CD4-positive, alpha-beta T cell treated with Interferon alpha-2 for 1 hour (primary cell): ENCODE results near the gene CD70.
A peak's percentile ranks its signal among the peaks of the same experiment; 100 is the strongest.
"Not testable (repeated sequence)": the region's sequence is repeated elsewhere in the genome, so short reads cannot be mapped to it uniquely, and the experiment has no call there.

ENCODE experiments used
- DNase-seq, 2 donors: peaks; one replicate each; pipeline ENCODE4 v3.0.0-alpha.2; 2020 to 2022

Gene CD70

DNA sequence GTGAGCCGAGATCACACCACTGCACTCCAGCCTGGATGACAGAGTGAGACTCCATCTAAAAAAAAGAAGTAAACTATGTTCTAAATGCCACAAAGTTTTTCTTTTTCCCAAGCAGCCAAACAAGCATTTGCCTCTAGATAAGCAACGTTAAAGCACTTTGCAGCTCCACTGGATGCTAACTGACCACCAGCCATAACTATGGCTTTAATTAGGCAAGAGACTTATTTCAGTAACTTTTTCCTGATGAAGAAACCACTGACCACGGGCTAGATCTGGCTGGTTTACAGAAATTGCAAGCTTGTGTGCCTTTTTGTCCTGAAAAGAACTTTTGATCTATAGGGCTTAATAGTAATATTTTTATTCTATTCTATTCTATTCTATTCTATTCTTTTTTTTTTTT is 22.1 kb downstream of the CD70 start:
- DNase-seq = no peak

DNA sequence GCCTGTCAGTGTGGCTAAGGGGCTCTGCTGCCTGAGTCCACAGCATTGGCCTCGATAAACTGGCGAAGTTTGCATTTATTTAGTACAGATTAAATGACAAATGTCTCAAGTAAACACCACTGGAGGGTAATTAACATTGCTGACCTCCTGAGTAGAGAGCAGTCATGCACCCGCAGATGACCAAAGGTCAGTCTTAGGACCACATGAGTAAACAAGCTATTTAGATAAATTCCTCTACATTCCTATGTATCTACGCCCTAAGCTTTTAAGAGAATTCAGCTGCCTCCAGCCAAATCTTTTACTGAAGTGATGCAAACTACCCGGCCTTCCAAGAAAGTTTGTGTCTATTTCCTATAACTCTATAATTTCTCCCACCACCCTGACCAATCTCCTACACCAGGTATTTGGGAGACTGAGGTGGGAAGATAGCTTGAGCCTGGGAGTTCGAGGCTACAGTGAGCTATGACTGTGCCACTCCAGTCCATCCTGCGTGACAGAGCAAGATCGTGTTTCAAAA is 22.9 kb downstream of the CD70 start:
- no peak for DNase-seq

DNA sequence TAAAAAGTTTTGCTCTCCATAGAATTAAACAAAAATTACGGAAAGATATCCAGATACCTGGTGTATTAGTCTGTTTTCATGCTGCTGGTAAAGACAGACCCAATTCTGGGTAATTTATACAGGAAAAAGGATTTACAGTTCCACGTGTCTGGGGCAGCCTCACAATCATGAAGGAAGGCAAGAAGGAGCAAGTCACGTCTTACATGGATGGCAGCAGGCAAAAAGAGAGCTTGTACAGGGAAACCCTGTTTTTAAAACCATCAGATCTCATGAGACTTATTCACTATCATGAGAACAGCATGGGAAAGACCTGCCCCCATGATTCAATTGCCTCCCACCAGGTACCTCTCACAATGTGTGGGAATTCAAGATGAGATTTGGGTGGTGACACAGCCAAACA is 24.2 kb downstream of the CD70 start:
- not testable (repeated sequence) for DNase-seq

DNA sequence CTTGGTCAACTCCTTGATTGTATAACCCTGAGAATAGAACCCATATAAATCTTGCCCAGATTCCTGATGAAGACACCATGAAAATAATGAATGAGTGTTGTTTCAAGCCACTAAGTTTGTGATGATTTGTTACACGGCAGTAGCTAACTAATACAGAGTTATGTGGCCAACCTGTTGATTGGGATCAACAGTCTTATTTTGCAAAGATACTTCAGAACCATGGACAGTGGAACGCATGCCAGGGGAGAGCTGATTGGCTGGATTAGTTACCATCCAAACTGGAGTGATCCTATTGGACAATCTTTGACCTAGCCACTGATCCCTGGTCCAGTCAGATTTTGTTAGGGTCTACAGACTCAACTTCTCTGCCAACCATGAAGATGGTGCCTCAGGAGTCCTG is 26.6 kb downstream of the CD70 start:
- no peak for DNase-seq

DNA sequence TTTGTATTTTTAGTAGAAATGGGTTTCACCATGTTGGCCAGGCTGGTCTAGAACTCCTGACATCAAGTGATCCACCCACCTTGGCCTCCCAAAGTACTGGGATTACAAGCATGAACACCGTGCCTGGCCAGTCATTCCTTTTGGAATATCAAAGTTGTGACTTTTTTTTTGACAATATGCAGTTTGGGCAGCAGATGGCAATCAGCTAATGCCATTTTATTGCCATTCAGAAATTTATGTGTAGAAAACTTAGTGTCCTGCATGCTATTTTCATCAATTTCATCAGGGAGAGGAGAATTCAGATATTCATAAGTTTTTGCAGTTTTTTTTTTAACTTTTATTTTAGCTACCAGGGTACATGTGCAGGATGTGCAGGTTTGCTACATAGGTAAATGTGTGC is 28.5 kb downstream of the CD70 start:
- not testable (repeated sequence) for DNase-seq

DNA sequence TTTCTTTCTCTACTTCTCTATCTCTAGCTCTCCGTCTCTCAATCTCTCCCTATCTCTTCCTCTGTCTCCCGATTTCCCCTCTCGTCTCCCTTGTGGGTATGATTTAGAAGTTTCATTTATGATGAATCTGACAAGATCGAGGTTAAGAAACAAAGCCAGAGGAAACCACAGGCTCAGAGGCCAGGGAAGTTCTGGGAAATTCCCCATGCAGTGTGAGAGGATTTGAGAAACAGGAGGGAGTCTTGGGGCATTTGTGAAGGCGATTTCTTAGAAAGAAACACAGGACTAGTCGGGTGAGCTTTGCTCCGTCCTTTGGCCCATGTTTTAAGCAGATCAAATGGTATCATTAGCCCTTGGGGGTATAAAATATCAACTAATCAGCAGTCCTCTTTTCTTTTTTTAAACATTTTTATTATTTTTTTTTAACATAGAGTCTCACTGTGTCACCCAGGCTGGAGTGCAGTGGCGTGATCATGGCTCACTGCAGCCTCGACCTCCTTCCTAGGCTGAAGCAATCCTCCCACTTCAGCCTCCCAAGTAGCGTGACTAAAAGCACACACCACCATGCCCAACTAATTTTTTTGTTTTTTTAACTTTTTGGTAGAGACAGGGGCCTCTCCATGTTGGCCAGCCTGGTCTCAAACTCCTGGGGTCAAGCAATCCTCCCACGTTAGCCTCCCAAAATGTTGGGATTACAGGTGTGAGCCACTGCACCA is 34.3 kb downstream of the CD70 start:
- peak in 1 of 2 donors; percentile 39 for DNase-seq

DNA sequence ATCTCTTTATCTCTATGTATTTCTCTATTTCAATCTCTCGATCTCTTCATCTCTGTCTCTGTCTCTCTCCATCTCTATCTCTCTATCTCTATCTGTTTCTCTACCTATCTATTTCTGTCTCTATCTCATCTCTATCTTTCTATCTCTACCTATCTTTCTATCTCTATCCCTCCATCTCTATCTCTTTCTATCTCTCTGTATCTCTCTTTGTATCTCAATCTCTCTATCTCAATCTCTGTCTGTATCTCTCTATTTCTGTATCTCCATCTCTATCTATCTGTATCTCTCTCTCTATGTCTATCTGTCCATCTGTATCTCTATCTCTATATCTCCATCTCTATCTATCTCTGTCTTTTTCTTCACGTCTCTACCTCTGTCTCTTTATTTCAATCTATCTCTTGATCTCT is 34.9 kb downstream of the CD70 start:
- DNase-seq = no peak

DNA sequence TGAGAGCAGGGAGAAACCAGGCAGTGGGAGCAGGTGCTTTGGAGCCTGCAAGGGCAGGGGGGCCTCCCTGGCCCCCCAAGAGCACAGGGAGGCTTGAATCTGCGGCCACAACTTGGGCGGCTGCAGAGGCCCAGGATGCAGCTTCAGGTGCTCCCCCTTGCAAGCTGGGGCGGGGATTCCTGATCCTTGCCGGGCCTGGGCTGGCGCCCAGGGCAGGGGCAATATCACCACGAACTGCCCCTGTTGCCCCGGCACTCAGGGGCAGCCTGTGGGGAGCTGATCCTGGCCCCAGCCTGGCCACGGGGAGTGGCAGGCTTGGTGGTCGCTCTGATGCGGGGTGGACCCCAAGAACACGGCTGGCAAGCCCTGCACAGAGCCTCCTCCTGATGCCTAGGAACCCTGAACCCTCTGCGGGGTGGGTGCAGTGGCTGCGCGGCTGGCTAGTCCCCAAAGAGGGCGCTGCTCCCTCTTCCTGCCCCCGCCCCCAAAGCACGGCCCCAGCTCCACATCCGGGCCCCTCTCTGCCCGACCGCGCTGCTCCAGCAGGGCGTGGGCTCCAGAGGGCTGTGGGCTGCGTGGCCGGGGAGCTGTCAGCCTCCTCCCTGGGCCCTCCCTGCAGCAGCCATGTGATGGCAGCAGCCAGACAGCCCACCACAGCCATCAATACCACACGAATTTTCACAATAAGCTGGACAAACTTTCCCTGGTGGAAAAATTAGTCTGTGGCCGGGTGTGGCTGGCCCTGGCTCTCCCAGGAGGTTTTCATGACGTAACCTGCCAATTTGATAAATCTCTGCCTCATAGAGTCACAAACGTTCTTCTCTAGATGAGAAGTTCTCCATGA is 39.1 kb downstream of the CD70 start:
- peak; percentile 44 to 75 for DNase-seq

DNA sequence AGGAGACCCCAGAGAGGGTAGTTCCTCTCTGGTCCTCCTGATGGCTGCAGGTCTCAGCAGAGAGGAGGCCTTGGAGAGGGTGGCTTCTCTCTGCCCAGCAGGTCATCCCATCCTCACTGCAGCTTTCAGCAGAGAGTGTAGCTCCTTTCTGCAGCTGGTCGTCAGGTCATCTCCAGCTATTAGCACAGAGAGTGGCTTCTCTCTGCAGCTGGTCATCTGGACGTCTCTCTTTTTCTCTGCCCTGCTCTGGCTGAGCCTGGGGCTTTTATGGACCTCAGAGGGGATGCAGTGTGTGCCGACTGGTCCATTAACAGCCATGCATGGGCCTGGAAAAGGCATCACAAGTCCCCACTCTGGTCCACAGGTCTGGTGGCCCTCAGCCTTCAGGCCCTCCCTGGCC is 39.9 kb downstream of the CD70 start:
- DNase-seq = no peak

DNA sequence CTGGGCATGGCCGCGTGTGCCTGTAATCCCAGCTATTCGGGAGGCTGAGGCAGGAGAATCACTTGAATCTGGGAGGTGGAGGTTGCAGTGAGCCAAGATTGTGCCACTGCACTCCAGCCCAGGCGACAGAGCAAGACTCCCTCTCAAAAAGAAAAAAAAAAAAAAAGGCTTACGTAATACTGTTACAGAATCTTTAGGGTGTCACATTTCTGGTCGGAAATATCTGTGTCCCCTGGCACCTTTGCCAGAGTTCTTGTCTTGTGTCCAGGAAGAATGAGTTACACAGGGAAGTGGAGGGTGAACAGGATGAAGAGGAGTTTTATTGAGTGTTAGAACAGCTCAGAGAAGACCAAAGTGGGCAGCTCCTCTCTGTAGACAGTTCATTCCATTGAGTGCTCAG is 40.3 kb downstream of the CD70 start:
- DNase-seq = not testable (repeated sequence)

DNA sequence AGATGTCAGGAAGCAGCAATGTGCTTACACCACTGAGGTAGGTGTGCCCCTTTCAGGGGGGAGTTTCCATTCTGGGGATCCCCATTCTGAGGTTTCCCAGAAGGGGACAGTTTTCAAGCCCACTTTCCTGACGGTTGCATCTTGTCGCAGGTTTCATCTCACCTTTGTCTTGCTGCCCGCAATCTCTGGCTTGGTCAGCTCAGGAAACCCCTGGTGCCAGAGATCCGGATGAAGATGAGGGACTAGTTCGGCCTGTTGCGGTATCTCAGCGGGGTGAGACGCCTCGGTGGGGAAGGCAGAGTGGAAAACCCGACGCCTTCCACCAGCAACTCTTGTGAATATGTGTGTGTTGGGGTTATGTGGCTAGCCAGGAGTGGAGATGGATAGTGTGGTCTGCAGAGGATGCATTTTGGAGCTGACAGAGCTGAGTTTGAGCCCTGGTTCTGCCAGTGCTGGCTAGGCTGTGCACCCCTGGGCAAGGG is 47.0 kb downstream of the CD70 start:
- peak; percentile 8 to 45 for DNase-seq

DNA sequence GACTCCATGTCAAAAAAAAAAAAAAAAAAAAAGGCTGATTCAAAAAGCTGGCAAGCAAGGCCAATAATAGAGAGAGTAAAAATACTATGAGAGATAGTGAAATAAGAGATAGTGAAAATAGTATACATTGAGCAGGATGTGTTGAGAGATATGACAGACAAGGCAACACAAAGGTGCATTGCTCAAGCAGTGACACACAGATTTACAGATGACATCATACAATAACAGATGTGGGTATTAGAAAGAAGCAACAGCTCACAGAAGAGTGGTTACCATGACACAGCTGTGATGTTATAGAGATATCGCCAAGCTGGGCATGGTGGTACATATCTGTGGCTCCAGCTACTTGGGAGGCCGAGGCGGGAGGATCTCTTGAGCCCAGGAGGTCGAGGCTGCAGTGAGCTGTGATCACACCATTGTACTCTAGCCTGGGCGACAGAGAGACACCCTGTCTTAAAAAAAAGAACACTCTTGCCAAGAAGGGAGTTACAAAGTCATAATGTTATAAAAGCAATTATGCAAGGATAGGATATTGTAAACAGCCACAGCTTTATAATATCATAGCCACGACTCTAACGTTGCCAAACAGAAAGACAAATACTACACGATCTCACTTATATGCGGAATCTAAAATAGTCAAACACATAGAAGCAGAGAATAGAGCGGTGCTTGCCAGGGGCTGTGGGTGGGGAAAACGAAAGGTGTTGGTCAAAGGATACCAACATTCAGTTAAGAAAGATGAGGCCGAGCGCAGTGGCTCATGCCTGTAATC is 49.8 kb downstream of the CD70 start:
- no peak for DNase-seq

DNA sequence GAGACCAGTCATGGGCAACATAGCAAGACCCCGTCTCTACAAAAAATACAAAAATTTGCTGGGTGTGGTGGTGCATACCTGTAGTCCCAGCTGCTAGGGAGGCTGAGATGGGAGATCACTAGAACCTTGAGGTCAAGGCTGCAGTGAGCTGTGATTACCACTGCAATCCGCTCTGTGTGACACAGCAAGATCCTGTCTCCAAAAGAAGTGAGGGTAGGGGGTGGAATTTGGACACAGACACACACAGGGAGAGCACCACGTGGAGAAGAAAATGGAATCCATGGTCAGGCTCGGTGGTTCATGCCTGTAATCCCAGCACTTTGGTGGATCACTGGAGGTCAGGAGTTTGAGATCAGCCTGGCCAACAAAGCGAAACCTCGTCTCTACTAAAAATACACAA is 51.4 kb downstream of the CD70 start:
- no peak for DNase-seq
